ENCODE data around the gene CMTM4.

GRCh38 chr16:66591018-66591417, 105.5 kb downstream of the CMTM4 start:
- no peak for TF ChIP-seq CTCF (IDR thresholded peaks at IDR 0.05)
- no peak for TF ChIP-seq POLR2A (IDR thresholded peaks at IDR 0.05)
